Epidermal melanocyte (primary cell): ENCODE results near the gene TSGA10IP.
A peak's percentile ranks its signal among the peaks of the same experiment; 100 is the strongest.
"Not testable (repeated sequence)": the region's sequence is repeated elsewhere in the genome, so short reads cannot be mapped to it uniquely, and the experiment has no call there.

Experiments
- DNase-seq: peaks from one replicate; pipeline ENCODE4 v3.0.0; 2011; ENCODE audit warnings: low spot score; ENCODE audit not compliant: insufficient read length

The TSGA10IP gene

GRCh38 chr11:65945941-65946558 is 770 bp downstream of the TSGA10IP start:
- no peak for DNase-seq

- no peak for DNase-seq
Measured at GRCh38 chr11:65946655-65947054, 1.4 kb downstream of the TSGA10IP start.

DNA sequence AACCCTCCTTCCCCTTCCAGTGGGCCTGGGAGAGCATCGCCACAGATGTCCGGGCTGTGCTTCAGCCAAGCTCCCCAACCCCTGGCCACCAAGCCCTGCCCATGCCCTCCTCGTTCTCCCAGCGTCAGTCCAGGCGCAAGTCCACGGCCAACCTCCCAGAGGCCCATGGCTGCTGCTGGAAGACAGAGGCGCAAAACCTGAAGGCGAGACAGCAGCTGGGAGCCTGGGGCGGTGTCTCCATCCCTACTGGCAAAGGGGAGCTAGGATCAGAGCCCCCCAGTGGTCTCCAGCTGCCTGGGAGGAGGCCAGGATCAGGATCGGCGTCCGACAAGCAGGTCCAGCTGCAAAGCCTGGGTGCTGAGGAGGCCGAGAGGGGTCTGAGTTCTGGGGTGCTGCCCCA is 1.9 kb downstream of the TSGA10IP start:
- no peak for DNase-seq

DNA sequence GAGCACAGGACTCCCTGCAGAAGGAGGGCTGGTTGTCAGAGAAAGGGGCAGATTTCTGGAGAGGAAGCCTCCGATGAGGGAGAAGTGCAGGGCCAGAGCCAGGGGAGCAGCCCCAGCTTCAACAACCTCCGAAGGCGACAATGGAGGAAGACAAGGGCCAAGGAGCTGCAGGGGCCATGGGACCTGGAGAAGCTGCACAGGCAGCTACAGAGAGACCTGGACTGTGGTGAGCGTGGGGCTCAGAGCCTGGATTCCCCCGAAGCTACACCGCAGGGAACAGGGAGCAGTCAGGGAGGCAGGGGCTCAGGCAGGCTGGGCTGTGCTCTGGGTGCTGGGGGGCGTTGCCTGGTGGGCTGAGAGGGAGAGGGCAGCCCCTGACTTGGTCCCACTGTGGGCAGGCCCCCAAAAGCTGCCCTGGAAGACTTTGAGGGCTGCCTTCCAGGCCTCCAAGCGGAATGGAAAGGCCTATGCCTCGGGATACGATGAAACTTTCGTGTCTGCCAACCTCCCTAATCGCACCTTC is 2.4 kb downstream of the TSGA10IP start:
- no peak for DNase-seq

GRCh38 chr11:65950711-65951110 is 5.4 kb downstream of the TSGA10IP start:
- DNase-seq = not testable (repeated sequence)

DNA sequence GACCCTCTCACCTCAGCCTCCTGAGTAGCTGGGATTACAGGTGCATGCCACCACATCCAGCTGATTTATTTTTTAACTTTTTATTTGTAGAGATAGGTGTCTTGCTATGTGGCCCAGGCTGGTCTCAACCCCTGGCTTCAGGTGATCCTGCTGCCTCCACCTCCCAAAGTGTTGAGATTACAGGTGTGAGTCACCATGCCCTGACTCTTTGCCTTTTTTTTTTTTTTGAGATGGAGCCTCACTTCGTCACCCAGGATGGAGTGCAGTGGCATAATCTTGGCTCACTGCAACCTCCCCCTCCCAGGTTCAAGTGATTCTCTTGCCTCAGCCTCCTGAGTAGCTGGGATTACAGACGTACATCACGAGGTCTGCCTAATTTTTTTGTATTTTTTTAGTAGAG is 6.4 kb downstream of the TSGA10IP start:
- not testable (repeated sequence) for DNase-seq

- DNase-seq = no peak
Measured at GRCh38 chr11:65952052-65952521, 6.8 kb downstream of the TSGA10IP start.

GRCh38 chr11:65953471-65953870 is 8.2 kb downstream of the TSGA10IP start:
- no peak for DNase-seq

- no peak for DNase-seq
Measured at GRCh38 chr11:65954771-65955170, 9.5 kb downstream of the TSGA10IP start.

GRCh38 chr11:65958291-65958690 is 13.0 kb downstream of the TSGA10IP start:
- DNase-seq = no peak

GRCh38 chr11:65958774-65959420 is 13.6 kb downstream of the TSGA10IP start:
- no peak for DNase-seq

GRCh38 chr11:65960824-65961266 is 15.6 kb downstream of the TSGA10IP start:
- DNase-seq = no peak

DNA sequence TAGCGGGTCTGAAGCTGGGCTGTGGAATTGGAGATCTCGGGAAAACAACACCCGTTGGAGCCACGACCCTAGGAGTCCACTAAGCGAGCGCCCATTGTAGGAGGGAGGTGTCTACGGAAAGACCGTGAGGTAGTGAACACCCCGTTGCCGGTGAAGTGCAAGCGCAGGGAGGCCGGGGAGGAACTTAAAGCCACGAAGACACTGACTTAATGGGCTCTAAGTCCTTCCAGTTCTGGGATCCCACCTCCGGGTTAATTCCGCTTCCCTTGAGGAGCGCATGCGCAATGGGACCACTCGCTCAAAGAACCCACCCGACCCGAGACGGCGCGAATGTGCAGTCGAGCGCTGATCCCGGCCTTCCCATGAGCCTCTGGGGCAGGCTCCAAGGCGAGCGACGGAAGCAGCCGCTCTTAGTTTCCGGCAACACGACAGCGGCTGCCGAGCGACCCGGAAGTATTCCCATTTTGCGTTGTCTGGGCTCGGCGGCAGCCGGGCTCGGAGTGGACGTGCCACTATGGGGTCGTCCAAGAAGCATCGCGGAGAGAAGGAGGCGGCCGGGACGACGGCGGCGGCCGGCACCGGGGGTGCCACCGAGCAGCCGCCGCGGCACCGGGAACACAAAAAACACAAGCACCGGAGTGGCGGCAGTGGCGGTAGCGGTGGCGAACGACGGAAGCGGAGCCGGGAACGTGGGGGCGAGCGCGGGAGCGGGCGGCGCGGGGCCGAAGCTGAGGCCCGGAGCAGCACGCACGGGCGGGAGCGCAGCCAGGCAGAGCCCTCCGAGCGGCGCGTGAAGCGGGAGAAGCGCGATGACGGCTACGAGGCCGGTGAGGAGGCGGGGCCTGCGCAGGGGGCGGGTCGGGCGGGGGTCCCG is 16.2 kb downstream of the TSGA10IP start, which contains the start of gene SART1:
TSS of gene SART1 (plus strand) at position 468 of the 874 bp plus-strand sequence. CDS start at position 515, 47 bp downstream.
- peak; percentile 100 for DNase-seq

DNA sequence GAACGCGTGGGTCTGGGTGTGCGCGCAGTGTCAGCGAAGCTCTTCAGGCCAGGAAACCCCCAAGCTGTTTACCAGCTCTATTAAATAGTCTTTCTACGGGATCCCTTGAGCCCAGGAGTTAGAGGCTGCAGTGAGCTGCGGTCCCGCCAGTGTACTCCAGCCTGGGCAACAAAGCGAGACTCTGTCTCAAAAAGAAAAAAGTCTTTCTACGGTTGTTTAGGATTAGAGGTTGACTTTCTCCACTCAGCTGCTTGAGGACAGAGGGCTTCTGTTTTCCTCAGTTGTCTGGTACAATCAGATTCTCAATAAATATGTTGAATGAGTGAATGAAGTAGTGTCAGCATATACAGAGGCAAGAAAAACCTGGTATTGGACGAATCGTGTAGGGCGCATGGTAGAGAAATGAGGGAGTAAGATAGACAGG is 16.9 kb downstream of the TSGA10IP start:
- peak; percentile 77 for DNase-seq

- no peak for DNase-seq
Measured at GRCh38 chr11:65964906-65965305, 19.6 kb downstream of the TSGA10IP start.

- no peak for DNase-seq
Measured at GRCh38 chr11:65965986-65966762, 20.9 kb downstream of the TSGA10IP start.

DNA sequence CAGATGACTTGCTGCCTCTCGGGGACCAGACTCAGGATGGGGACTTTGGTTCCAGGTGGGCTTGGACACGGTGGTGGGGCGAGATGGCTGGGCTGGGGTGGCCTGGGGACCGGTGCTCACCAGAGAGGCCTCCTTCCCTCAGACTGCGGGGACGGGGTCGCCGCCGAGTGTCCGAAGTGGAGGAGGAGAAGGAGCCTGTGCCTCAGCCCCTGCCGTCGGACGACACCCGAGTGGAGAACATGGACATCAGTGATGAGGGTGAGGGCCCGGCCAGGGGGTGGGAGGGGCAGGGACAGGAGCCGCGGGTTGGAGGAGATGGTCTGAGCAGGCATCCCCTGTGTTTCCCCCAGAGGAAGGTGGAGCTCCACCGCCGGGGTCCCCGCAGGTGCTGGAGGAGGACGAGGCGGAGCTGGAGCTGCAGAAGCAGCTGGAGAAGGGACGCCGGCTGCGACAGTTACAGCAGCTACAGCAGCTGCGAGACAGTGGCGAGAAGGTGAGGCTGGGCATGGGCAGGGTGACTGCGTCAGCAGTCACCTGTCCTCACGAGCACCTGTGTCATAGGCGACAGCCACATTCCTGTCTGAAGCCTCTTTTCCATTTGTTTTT is 22.2 kb downstream of the TSGA10IP start:
- DNase-seq = no peak

DNA sequence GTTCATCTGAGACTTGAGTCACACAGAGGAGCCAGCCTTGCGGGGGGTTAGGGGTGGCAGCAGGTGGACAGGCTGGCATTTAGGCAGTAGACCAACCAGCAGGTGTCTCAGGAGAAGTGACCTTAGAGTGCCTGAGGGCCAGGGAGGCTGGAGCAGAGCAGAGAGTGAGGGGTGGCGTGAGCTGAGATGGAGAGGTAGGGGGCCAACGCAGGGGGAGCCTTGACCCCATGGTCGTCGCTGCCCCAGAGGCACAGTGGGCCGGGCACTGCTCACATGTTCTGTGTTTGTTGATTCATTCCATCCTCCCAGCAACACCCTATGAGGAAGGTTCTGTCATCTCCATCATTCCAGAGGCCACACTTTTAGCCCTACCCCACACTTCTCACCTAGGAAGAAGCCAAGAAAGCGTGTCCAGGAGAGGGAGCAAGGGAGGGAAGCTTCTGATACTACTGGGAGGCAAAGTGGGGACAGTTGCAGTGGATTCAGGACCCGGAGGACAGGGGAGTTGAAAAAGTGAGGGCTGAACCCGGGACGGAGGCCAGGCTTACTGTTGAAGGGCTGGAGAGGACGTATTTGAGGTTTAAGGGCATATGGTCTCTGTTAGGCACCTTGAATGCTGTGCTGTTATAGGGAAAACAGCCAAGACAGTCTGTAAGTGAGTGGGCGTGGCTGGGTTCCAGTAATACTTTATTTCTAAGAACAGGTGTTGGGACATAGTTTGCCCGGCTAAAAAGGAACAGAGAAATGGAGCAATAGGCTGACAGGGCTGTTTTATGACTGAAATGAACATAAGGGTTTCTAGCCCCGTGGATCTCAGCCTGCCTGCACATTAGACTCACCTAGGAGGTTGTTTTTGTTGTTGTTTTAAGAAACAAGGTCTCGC is 23.6 kb downstream of the TSGA10IP start:
- no peak for DNase-seq

- DNase-seq = no peak
Measured at GRCh38 chr11:65972116-65972515, 26.8 kb downstream of the TSGA10IP start.
